Measurements from ENCODE around the gene AQP7. TPM values are rescaled to one million over a fixed set of nuclear protein-coding genes. Genes with fewer than 3 reads are reported as not detected.
"Not testable (repeated sequence)": the region's sequence is repeated elsewhere in the genome, so short reads cannot be mapped to it uniquely, and the experiment has no call there.

AQP7 gene
- total RNA-seq, 1 donor from 2014 or later = 5.0 TPM

DNA sequence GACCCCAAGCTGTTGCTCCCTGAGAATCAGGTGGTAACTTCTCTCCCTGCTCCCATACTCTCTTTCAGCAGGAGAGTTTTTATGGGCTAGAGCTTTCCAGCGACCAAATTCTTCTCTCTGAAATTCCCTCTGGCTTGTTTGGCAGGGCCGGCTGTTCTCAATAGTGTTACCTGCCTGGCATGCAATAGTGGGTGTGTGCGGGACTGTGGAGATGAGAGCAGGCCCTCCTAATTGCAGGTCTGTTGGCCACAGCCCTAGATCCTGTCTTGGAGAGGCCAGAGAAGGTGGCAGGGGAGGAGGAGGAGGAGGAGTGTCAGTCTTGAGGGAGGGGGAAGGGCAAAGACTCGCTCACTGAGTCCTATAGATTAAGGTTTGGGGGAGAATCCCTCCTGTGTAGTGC lies 29.5 kb downstream of the AQP7 start:
- H3K9me3 Mint-ChIP-seq = no peaks in the 10 kb centered on the region
- DNase-seq (ENCODE audit: extremely low spot score, unreplicated experiment) = no peak
- no peaks in the 10 kb centered on the region for H3K27me3 Mint-ChIP-seq
- H3K27ac Mint-ChIP-seq = peak overlapping the region; percentile 69
- peaks cover 33% of the 10 kb centered on the region for H3K4me1 Mint-ChIP-seq (ENCODE audit: unreplicated experiment)
- TF ChIP-seq, protein P1, sequence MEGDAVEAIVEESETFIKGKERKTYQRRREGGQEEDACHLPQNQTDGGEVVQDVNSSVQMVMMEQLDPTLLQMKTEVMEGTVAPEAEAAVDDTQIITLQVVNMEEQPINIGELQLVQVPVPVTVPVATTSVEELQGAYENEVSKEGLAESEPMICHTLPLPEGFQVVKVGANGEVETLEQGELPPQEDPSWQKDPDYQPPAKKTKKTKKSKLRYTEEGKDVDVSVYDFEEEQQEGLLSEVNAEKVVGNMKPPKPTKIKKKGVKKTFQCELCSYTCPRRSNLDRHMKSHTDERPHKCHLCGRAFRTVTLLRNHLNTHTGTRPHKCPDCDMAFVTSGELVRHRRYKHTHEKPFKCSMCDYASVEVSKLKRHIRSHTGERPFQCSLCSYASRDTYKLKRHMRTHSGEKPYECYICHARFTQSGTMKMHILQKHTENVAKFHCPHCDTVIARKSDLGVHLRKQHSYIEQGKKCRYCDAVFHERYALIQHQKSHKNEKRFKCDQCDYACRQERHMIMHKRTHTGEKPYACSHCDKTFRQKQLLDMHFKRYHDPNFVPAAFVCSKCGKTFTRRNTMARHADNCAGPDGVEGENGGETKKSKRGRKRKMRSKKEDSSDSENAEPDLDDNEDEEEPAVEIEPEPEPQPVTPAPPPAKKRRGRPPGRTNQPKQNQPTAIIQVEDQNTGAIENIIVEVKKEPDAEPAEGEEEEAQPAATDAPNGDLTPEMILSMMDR (conservative IDR thresholded peaks at IDR 0.05) = no peak
- H3K36me3 Mint-ChIP-seq = peaks cover 3% of the 10 kb centered on the region
- no peak overlapping the region for H3K4me3 Mint-ChIP-seq

DNA sequence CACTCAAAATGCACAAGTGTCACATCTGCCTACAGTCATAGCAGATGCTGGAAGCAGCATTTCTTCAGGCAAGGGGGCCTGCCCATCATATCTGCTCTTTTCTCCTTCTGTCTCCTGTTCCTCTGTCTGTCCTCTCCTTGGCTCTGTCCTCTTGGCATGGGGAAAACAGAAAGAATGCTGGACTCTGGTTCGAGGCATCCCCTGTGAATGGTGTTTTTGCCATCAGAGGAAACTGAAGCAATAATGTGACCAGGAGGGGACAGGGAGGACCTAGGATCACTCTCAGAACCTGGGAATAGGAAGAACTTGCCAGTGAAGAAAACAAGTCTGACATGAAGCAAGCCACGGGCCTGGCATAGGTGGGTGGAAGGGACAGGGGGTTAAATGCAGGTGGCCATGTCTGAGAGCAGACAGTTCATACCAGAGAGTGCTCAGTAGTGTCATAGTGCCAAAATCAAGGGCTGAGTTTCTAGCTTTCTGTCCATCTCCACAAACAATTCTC lies 35.3 kb downstream of the AQP7 start:
- Mint-ChIP-seq H3K27ac (no peak overlapping the region), H3K4me1 (ENCODE audit: unreplicated experiment) (no peaks in the 10 kb centered on the region), H3K27me3 (no peaks in the 10 kb centered on the region), H3K36me3 (peaks cover 9% of the 10 kb centered on the region), H3K9me3 (no peaks in the 10 kb centered on the region), H3K4me3 (no peak overlapping the region)
- TF ChIP-seq, protein P1 (conservative IDR thresholded peaks at IDR 0.05) = no peak
- DNase-seq (ENCODE audit: extremely low spot score, unreplicated experiment) = peak; percentile 20

DNA sequence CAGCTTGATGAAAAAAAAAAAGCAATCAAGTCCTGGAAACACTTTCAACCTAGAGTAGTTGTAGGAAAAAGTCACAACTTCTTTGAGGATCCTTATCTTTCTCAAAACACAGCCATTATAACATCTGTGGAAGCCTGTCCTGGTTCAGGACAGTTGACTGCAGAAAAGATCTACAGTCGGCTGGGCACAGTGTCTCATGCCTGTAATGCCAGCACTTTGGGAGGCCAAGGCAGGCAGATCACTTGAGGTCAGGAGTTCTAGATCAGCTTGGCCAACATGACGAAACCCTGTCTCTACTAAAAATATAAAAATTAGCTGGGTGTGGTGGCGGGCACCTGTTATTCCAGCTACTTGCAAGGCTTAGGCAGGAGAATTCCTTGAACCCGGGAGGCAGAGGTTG lies 37.6 kb downstream of the AQP7 start:
- DNase-seq (ENCODE audit: extremely low spot score, unreplicated experiment) = peak; percentile 10
- H3K27ac Mint-ChIP-seq; H3K9me3 Mint-ChIP-seq; H3K4me1 Mint-ChIP-seq (ENCODE audit: unreplicated experiment); H3K36me3 Mint-ChIP-seq; H3K27me3 Mint-ChIP-seq; H3K4me3 Mint-ChIP-seq: not testable (repeated sequence)

DNA sequence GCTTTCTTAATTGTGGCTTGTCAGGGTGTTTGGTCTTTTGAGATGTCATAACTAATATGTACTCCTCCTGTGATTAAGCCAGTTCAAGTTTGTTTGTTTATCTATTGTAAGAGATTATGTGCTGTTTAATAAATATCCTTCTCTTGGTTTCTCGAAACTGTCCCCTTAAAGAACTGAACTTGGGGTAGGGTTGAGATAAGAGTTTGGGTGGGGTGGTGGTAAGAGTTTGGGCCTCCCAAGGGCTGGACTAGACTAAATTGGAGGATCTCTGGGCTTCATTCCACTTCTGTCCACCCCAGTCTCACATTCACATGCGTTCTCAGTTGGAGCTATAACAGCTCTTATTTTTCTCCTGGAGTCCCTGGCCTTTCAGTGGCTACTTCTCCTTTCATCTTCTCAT lies 38.2 kb downstream of the AQP7 start:
- Mint-ChIP-seq H3K4me1 (ENCODE audit: unreplicated experiment) (no peaks in the 10 kb centered on the region), H3K36me3 (peaks cover 6% of the 10 kb centered on the region), H3K9me3 (no peaks in the 10 kb centered on the region), H3K4me3 (no peak overlapping the region), H3K27me3 (no peaks in the 10 kb centered on the region), H3K27ac (no peak overlapping the region)
- DNase-seq (ENCODE audit: extremely low spot score, unreplicated experiment) = no peak
- TF ChIP-seq, protein P1 (conservative IDR thresholded peaks at IDR 0.05) = no peak

DNA sequence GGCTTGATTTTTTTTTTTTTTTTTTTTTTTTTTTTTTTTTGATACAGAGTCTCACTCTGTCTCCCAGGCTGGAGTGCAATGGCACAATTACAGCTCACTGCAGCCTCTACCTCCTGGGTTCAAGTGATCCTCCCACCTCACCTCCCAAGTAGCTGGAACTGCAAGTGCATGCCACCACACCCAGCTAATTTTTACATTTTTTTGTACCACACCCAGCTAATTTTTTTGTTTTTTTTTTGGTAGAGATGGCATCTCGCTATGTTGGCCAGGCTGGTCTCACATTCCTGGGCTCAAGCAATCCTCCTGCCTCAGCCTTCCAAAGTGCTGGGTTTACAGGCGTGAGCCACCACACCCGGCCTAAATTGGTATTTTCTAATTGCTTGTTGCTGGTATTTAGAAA lies 43.7 kb downstream of the AQP7 start:
- not testable (repeated sequence) for H3K27me3 Mint-ChIP-seq; H3K4me1 Mint-ChIP-seq (ENCODE audit: unreplicated experiment); H3K27ac Mint-ChIP-seq; H3K4me3 Mint-ChIP-seq; H3K9me3 Mint-ChIP-seq
- peak; percentile 15 for DNase-seq (ENCODE audit: extremely low spot score, unreplicated experiment)
- H3K36me3 Mint-ChIP-seq = peaks cover 17% of the 10 kb centered on the region

DNA sequence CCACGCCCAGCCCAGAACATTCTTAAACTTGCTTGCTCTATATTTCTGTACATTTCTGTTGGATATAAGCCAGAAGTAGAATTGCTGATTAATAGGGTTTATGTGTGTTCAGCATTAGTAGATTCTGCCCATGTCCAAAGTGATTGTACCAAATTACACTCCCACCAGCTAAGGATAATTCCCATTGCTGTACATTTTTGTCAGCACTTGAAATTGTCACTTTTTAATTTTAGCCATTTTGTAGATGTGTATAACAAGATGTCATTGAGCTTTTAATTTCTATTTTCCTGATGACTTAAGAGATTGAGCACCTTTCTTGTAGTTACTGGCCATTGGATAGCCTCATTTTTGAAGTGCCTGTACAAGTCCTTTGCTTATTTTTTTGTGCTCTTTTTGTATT lies 46.4 kb downstream of the AQP7 start:
- Mint-ChIP-seq H3K4me3 (no peak overlapping the region), H3K4me1 (ENCODE audit: unreplicated experiment) (no peaks in the 10 kb centered on the region), H3K27me3 (no peaks in the 10 kb centered on the region), H3K27ac (no peak overlapping the region), H3K36me3 (peaks cover 17% of the 10 kb centered on the region), H3K9me3 (no peaks in the 10 kb centered on the region)
- TF ChIP-seq, protein P1 (conservative IDR thresholded peaks at IDR 0.05) = no peak
- no peak for DNase-seq (ENCODE audit: extremely low spot score, unreplicated experiment)

DNA sequence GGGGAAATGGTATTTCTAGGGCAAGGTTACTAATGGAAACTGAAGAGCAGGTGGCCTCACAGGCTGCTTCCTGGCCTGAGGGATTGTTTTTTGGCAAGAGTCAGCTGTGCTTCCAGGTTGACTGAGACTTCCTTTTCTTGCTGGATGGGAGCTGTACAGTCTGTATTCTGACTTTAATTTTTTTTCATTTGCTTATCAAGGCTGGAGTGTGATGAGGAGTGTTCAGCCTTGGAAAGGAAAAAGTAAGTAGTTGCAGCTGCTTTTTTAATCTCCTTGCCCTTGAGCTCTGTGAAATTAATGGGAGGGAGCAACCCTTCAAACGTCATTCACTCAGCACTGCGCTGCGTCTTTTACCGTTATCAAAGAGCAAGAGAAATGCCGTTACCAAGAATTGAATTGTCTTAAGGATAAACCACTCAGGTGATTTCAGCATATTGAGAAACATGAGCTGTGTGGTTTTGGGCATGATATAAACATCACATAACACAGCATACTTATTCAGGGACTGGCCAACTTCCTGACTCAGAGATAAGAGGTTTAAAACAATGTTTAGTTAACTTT lies 47.6 kb downstream of the AQP7 start:
- Mint-ChIP-seq H3K36me3 (peaks cover 20% of the 10 kb centered on the region), H3K9me3 (no peaks in the 10 kb centered on the region), H3K27me3 (no peaks in the 10 kb centered on the region), H3K4me3 (no peak overlapping the region), H3K27ac (no peak overlapping the region), H3K4me1 (ENCODE audit: unreplicated experiment) (no peaks in the 10 kb centered on the region)
- no peak for DNase-seq (ENCODE audit: extremely low spot score, unreplicated experiment)
- TF ChIP-seq, protein P1 (conservative IDR thresholded peaks at IDR 0.05) = no peak
